ENCODE measurements around the gene WIF1. TPM values are rescaled to one million over a fixed set of nuclear protein-coding genes. Genes with fewer than 3 reads are reported as not detected.

Gene WIF1
- total and polyA plus RNA-seq, 2 of the 8 experiments (the other 6 are each of a cell fraction or from before 2014, with no cell fraction given), result 1.8 to 9.1 TPM

DNA sequence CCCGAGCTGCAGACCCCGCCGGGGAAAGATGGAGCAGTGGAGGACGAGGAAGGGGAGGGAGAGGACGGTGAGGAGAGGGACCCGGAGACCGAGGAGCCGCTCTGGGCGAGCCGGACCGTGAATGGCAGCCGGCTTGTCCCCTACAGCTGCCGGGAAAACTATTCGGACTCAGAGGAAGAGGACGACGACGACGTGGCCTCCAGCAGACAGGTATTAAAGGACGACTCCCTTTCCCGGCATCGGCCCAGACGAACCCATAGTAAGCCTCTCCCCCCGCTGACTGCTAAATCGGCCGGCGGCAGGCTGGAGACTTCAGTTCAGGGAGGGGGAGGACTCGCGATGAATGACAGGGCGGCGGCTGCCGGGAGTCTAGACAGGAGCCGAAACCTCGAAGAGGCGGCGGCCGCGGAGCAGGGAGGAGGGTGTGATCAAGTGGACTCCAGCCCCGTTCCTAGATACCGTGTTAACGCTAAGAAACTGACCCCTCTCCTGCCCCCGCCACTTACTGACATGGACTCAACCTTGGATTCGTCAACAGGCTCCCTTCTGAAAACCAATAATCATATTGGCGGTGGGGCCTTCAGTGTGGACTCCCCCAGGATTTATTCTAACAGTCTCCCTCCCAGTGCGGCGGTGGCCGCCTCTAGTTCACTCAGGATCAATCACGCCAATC lies 49.2 kb upstream of the WIF1 start (continued):
- no peak for TF ChIP-seq TEAD4 (IDR thresholded peaks at IDR 0.05; ENCODE audit: low read depth, low read length)
- TF ChIP-seq GABPA (IDR thresholded peaks at IDR 0.05; ENCODE audit: borderline replicate concordance, insufficient read depth, low read length), result no peak

All from H1 (cell line).